ENCODE results near the gene SSH2.
"Not testable (repeated sequence)": the region's sequence is repeated elsewhere in the genome, so short reads cannot be mapped to it uniquely, and the experiment has no call there.

SSH2 gene

DNA sequence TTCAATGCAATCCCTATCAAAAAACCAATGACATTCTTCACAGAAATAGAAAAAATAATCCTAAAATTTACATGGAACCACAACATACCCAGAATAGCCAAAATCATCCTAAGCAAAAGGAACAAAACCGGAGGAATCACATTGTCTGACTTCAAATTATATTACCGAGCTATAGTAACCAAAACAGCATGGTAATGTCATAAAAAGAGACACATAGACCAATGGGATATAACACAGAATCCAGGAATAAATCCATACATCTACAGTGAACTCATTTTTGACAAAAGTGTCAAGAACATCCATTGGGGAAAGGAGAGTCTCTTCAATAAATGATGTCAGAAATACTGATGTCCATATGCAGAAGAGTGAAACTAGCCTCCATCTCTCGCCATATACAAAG lies 201.5 kb downstream of the SSH2 start:
- DNase-seq = no peak

GRCh38 chr17:29726715-29727252 lies 203.2 kb downstream of the SSH2 start:
- no peak for DNase-seq

- not testable (repeated sequence) for DNase-seq
Observed at GRCh38 chr17:29725408-29725807, 204.6 kb downstream of the SSH2 start.

- no peak for DNase-seq
Observed at GRCh38 chr17:29723278-29724047, 206.6 kb downstream of the SSH2 start.

- DNase-seq = no peak
Observed at GRCh38 chr17:29722411-29723198, 207.4 kb downstream of the SSH2 start.

GRCh38 chr17:29720551-29720950 lies 209.5 kb downstream of the SSH2 start:
- no peak for DNase-seq

DNA sequence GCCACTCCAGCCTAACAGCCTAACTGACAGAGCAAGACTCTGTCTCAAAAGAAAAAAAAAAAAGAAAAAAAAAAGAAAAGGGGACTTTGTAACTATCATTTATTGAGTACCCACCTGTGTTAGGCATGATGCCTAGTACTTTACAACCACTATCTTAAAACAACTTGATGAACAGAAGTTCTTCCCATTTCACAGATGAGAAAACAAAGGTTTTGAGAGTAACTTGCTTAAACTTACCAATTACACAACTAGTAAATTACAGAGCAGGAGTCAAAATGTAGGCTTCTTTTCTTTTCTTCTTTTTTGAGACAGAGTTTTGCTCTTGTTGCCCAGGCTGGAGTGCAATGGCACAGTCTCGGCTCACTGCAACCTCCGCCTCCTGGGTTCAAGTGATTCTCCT lies 210.6 kb downstream of the SSH2 start:
- no peak for DNase-seq

DNA sequence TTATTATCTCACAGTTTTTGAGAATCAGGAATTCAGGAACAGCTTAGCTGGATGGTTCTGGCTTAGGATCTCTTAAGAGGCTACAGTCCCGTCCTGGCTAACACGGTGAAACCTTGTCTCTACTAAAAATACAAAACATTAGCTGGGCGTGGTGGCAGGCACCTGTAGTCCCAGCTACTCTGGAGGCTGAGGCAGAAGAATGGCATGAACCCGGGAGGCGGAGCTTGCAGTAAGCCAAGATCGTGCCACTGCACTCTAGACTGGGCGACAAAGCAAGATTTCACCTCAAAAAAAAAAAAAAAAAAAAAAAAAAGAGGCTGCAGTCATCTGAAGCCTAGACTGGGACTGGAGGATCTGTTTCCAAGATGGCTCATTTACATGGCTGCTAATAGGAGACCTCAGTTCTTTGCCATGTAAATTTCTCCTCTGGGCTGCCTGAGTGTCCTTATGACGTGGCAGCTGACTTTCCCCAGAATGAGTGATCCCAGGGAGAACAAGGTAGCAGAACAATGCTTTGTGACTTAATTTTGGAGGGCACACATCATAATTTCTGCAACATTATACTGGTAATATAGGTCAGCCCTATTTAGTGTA lies 211.5 kb downstream of the SSH2 start:
- DNase-seq = no peak

DNA sequence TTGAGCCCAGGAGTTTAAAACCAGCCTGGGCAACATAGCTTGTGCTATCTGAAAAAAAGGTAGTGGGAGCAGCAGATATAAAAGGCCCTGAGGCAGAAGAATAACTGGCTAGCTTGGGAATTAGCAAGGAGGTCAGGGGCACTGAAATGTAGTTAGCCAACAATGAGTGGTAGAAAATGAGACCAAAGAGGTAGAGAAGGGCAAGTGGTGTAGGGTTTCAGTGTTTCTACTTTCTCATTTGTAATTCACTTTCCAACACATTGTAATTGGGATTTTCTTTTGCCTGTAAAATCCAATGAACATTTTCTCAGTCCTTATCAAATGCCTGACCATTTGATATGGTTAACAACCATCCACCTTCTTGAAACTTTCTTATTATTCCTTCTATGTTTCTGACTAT lies 212.2 kb downstream of the SSH2 start:
- DNase-seq = no peak

DNA sequence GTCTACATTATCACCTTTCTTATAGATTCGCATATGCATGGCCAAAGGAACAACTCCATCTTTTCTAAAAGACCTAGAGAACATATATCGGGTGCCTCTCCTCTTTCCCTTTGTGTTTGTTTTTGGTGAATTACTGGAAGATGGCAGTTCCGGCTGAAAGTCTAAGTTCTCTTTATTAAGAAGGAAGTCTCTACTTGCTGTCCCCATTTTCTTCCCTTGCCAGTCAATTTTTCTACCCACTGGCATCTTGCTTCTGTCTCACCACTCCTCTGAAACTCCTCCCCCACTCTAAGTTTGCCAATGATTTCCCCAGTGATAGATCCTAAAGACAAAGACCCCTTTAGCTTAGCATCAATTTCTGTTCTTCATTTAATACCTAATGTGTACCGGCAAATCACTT lies 213.5 kb downstream of the SSH2 start:
- no peak for DNase-seq

DNA sequence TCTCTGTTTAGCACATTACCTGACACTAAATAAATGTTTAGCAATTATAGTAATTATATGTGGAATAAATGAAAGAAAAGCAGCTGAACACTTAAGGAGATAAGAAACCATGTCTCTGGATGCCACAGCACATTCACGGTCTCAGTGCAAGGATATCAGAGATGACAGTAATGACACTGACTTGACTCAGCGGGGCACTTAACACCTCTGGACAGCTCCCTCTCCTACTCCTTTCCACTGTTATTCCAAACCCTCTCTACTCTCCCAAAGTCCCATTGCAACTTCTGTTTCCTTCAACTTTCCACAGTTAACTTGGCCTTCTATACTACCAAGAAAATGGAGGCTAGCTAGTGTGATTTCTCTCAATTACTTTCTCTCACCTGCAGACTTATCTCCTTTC lies 214.3 kb downstream of the SSH2 start:
- no peak for DNase-seq

- no peak for DNase-seq
Observed at GRCh38 chr17:29714146-29714545, 215.9 kb downstream of the SSH2 start.

GRCh38 chr17:29713626-29714025 lies 216.4 kb downstream of the SSH2 start:
- no peak for DNase-seq

GRCh38 chr17:29711588-29712385 lies 218.2 kb downstream of the SSH2 start:
- DNase-seq = no peak

DNA sequence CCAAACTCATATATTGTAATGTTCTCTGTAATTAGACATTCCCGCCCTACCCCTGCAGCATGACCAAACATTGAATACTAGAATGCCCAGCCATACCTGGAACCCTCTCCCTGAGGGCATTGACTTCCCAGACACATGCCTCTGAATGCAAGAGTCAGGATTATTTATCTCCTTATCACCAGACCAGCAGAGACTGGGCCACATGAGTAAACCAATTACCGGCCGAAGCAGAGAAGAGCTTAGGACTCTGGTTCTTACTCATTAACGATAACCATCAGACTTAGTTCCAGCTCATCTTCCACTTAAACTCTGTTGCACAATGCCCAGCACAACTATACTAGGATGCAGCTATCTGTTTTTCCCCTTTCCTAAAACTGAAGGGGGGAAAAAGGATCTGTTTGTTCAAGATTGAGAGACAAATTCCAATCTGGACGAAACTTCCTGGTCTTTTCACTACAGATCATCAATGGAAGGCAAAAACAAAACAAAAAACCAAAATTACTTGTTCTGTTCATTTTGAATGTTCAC lies 219.1 kb downstream of the SSH2 start:
- DNase-seq = no peak

- no peak for DNase-seq
Observed at GRCh38 chr17:29710520-29710884, 219.5 kb downstream of the SSH2 start.

- DNase-seq = no peak
Observed at GRCh38 chr17:29709866-29710519, 220.0 kb downstream of the SSH2 start.

- no peak for DNase-seq
Observed at GRCh38 chr17:29707212-29707571, 222.8 kb downstream of the SSH2 start.

GRCh38 chr17:29706045-29706431 lies 224.0 kb downstream of the SSH2 start:
- no peak for DNase-seq

DNA sequence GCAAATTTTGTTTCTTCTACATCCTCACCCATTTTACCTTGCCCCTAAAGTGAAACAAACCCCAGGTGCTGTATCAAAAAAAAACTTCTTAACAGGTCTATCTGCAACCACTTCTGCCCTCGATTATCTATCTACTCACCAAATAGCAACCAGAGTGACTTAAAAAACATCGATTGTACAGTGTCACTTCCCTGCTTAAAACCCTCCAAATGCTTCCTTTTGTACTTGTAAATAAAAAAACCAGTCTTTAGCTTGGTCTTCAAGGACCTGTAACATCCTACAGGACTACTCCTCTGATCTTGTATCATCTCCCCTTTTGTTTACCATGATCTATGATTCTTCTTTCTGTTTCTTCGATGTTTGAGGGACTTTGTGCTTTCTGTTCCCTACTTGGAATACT lies 224.6 kb downstream of the SSH2 start:
- DNase-seq = no peak

- no peak for DNase-seq
Observed at GRCh38 chr17:29699283-29699682, 230.7 kb downstream of the SSH2 start.

DNA sequence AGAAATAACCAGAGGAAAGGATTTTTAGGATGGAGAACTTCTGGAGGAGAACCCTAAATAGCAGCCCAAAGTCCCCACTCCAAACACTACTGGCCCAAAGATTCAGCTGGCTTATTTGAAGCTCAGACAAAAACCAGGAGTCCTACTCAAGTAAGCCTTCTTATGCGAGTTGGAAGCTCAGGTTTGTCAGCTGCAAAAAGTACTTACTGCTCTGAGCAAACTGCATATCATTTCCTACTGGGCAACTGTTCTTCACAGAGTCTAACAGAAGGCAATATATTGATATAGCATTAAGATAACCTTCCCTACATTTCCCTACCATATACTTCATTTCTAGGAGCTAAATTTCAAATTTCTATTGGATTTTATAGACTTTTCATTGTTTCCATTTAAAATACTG lies 231.2 kb downstream of the SSH2 start:
- no peak for DNase-seq

Data from NCI-H446 treated with DMSO at 0.1 percent for 48 hours (cell line).